ENCODE measurements around the gene ARAP3. TPM values are rescaled to one million over a fixed set of nuclear protein-coding genes. Genes with fewer than 3 reads are reported as not detected.
A peak's percentile ranks its signal among the peaks of the same experiment; 100 is the strongest.

Gene ARAP3
- total and polyA plus RNA-seq, 2 experiments from 2014 or later = 18.4 to 33.2 TPM

GRCh38 chr5:141672841-141673813 is 8.9 kb downstream of the ARAP3 start (continued):
- peak; percentile 40; the same call in 1 of the 2 replicates for TF ChIP-seq CREB1 (CRISPR knock-in tag; IDR thresholded peaks at IDR 0.05; ENCODE audit: low read depth)

- H3K4me3 Mint-ChIP-seq = no peak overlapping the region
- DNase-seq (ENCODE audit: low spot score) (no peak), ATAC-seq (no peak)
- no peak for TF ChIP-seq CREB1 (CRISPR knock-in tag; IDR thresholded peaks at IDR 0.05; ENCODE audit: low read depth)
- TF ChIP-seq EZH2phosphoT487 (IDR thresholded peaks at IDR 0.05; ENCODE audit: unreplicated experiment) = no peak
- TF ChIP-seq REST (IDR thresholded peaks at IDR 0.05; ENCODE audit: unreplicated experiment) = no peak
- no peak for TF ChIP-seq JUNB (IDR thresholded peaks at IDR 0.05; ENCODE audit: unreplicated experiment)
- TF ChIP-seq STAT1 (IDR thresholded peaks at IDR 0.05; ENCODE audit: unreplicated experiment) = no peak
- no peak for TF ChIP-seq EZH2 (IDR thresholded peaks at IDR 0.05; ENCODE audit: low read depth, unreplicated experiment)
- TF ChIP-seq ZNF462 (CRISPR knock-in tag; IDR thresholded peaks at IDR 0.05) = no peak
- no peak for TF ChIP-seq ETS1 (IDR thresholded peaks at IDR 0.05)
- no peak for TF ChIP-seq NANOG (IDR thresholded peaks at IDR 0.05; ENCODE audit: borderline replicate concordance)
These were observed 9.8 kb downstream of the ARAP3 start for GRCh38 chr5:141672071-141672840.

More at GRCh38 chr5:141672071-141672840, 9.8 kb downstream of the ARAP3 start:
- peaks cover 34% of the 10 kb centered on the region for H3K4me1 ChIP-seq (ENCODE audit: insufficient read depth)
- Mint-ChIP-seq H3K27ac (no peak overlapping the region; the same call in 1 of the 2 replicates), H3K36me3 (ENCODE audit: low read depth) (peaks cover 52% of the 10 kb centered on the region), H3K9me3 (no peaks in the 10 kb centered on the region), H3K27me3 (ENCODE audit: insufficient read depth, low read depth, poor library complexity) (peaks cover 3% of the 10 kb centered on the region), H3K4me1 (peaks cover 21% of the 10 kb centered on the region)
- H3K4me2 ChIP-seq = no peak overlapping the region
- peaks cover 14% of the 10 kb centered on the region for H3F3A ChIP-seq (replicated peaks; ENCODE audit: low read depth)
- H3K9me2 ChIP-seq (ENCODE audit: insufficient read depth) = no peaks in the 10 kb centered on the region
- H4K20me1 ChIP-seq (replicated peaks; ENCODE audit: insufficient read depth) = no peaks in the 10 kb centered on the region; the same call in 1 of the 2 replicates
- H3K4me3 ChIP-seq = no peak overlapping the region
- no peak overlapping the region for H2AFZ ChIP-seq
- peaks cover 7% of the 10 kb centered on the region; the same call in 1 of the 2 replicates for H3K79me2 ChIP-seq (replicated peaks; ENCODE audit: insufficient read depth)
- H3K27ac ChIP-seq (ENCODE audit: low read depth) = no peak overlapping the region
- H3K27me3 ChIP-seq (ENCODE audit: insufficient read depth) = no peaks in the 10 kb centered on the region
- no peaks in the 10 kb centered on the region; the same call in 1 of the 2 replicates for H3K36me3 ChIP-seq (ENCODE audit: insufficient read depth)
